Naive thymus-derived CD8-positive, alpha-beta T cell (primary cell): Measurements from ENCODE around the gene DDR2. TPM values are rescaled to one million over a fixed set of nuclear protein-coding genes. Genes with fewer than 3 reads are reported as not detected.
"Not testable (repeated sequence)": the region's sequence is repeated elsewhere in the genome, so short reads cannot be mapped to it uniquely, and the experiment has no call there.

ENCODE experiments used
- ATAC-seq, 2 donors: fragments of 150-1000 bp; cut with Tn5 transposase in 1 of 2; sonication (Bioruptor Pico), chemical (Tn5 transposase) in 1 of 2; 1 replicate in 1 of 2; 2 replicates in 1 of 2; pipeline ENCODE4 v1.10.0; 2021; ENCODE audit warnings: mild to moderate bottlenecking in 2 of 2, moderate library complexity in 2 of 2
- POLR2A ChIA-PET: fragments of 350-600 bp; sonication (Branson Sonifier 250); formaldehyde crosslinking; loops from one replicate; lab custom pipeline; 2021; ENCODE audit warnings: antibody characterized with exemption; lab: Charles Lee
- DNase-seq, 10 donors: peaks; one replicate each; pipeline versions ENCODE4 v3.0.0 to v3.0.0-alpha.2; 2020 to 2022
- H3K27ac Mint-ChIP-seq, 10 donors: one replicate each; pipeline ENCODE4 v1.8.0; 2020 to 2022; ENCODE audit warnings: mild to moderate bottlenecking in 10 of 10, mixed read lengths in 10 of 10, moderate library complexity in 4 of 10, inconsistent platforms in 1 of 10
- H3K27me3 Mint-ChIP-seq, 5 donors: one replicate each; pipeline ENCODE4 v1.8.0; 2021 to 2022; ENCODE audit warnings: mixed read lengths in 5 of 5
- H3K36me3 Mint-ChIP-seq, 3 donors: one replicate each; pipeline ENCODE4 v1.8.0; 2020 to 2022; ENCODE audit warnings: mixed read lengths in 3 of 3, mild to moderate bottlenecking in 2 of 3, inconsistent platforms in 1 of 3
- H3K4me1 Mint-ChIP-seq, 4 donors: one replicate each; pipeline ENCODE4 v1.8.0; 2021 to 2022; ENCODE audit warnings: mixed read lengths in 4 of 4
- H3K4me3 Mint-ChIP-seq, 10 donors: one replicate each; pipeline ENCODE4 v1.8.0; 2020 to 2022; ENCODE audit warnings: mild to moderate bottlenecking in 10 of 10, mixed read lengths in 10 of 10, moderate library complexity in 6 of 10, inconsistent platforms in 1 of 10
- H3K9me3 Mint-ChIP-seq, 9 donors: one replicate each; pipeline ENCODE4 v1.8.0; 2020 to 2022; ENCODE audit warnings: mixed read lengths in 9 of 9, mild to moderate bottlenecking in 3 of 9, inconsistent platforms in 1 of 9, moderate library complexity in 1 of 9
- polyA plus RNA-seq, 3 donors: library from polyadenylated mRNA; unstranded; fragments of 300-500 nt; fragmentation: Illumina TruSeq; gene quantifications; one replicate each; pipeline ENCODE4 v1.2.3, GENCODE V29; 2021
- total RNA-seq, 8 experiments: library from RNA in 2 of 8; stranded (reverse) in 2 of 8; gene quantifications; one replicate each; pipeline ENCODE4 v1.2.3 and lab custom pipeline; 2021 to 2026

The DDR2 gene
- total and polyA plus RNA-seq, 5 experiments from 2014 or later: 0.16 to 0.33 (median 0.21) TPM; not detected in 2

GRCh38 chr1:162790303-162790984 is 158.2 kb downstream of the DDR2 start, which contains the start of gene HSD17B7:
HSD17B7 (plus strand) TSS chr1:162790702; CDS start chr1:162790801, 99 bp downstream.
- H3K27ac Mint-ChIP-seq: peak within 1 kb of the TSS; percentile 81 to 98 (median 97)
- H3K27me3 Mint-ChIP-seq, H3K9me3 Mint-ChIP-seq, POLR2A ChIA-PET: not testable (repeated sequence)
- ATAC-seq (peak; percentile 96 to 97), DNase-seq (peak; percentile 55 to 88 (median 80))
- peaks cover 0 to 22% (median 7%) of the 10 kb centered on the region in 4 donors for H3K4me1 Mint-ChIP-seq
- H3K4me3 Mint-ChIP-seq: peak within 1 kb of the TSS; percentile 84 to 96 (median 92)
- H3K36me3 Mint-ChIP-seq: peaks cover 0 to 26% (median 2%) of the 10 kb centered on the region in 3 donors

DNA sequence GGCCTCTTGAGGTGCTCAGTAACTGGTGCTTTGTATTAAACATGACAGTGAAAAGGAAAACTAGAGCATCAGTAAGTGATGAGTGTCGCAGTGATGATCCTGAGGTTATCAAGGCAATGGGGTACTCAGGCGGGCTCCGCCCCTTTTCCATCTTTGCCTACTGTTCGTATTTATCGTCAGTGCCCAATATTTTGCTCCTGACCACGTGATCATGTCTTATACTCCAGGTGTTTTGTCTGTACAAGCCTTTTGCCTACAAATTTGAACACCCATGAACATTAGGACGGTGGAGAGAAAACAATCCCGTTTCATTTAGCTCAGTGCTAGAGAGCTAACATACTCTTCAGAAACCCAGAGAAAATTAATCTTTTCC is 158.7 kb downstream of the DDR2 start:
- H3K27me3 Mint-ChIP-seq, POLR2A ChIA-PET, H3K9me3 Mint-ChIP-seq: not testable (repeated sequence)
- H3K36me3 Mint-ChIP-seq: peaks cover 0 to 30% (median 2%) of the 10 kb centered on the region in 3 donors
- peak in 1 of 10 donors; percentile 17 for DNase-seq
- H3K4me1 Mint-ChIP-seq: peaks cover 2 to 22% (median 8%) of the 10 kb centered on the region in 4 donors
- peak; percentile 1 to 45 for ATAC-seq
- peak overlapping the region; percentile 81 to 98 (median 97) for H3K27ac Mint-ChIP-seq
- H3K4me3 Mint-ChIP-seq: peak overlapping the region; percentile 84 to 96 (median 92)

DNA sequence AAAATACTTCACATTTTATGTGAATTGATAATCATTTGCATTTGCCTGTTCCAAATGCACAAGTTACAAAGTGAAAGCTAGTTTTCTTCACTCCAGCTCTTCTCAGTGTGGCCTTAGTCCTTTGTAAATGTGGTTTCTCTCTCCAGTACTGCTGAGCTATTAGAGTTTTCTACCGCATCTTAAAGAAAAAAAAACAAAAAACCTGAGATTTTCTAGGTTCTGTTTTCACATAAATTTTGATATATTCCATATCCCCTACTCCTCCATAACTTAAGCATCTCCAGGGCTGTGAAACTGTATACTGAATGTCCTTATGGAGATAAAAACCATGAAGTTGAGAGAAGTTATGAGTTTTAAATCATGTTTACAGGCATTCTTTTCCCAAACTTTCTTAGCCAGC is 162.0 kb downstream of the DDR2 start:
- Mint-ChIP-seq H3K4me1 (peaks cover 4 to 26% (median 12%) of the 10 kb centered on the region in 4 donors), H3K4me3 (peak overlapping the region in 1 of 10 donors; percentile 22), H3K36me3 (peaks cover 0 to 61% (median 9%) of the 10 kb centered on the region in 3 donors)
- DNase-seq, POLR2A ChIA-PET, H3K27me3 Mint-ChIP-seq, ATAC-seq, H3K9me3 Mint-ChIP-seq, H3K27ac Mint-ChIP-seq: not testable (repeated sequence)

GRCh38 chr1:162796617-162797279 is 164.5 kb downstream of the DDR2 start:
- H3K9me3 Mint-ChIP-seq, H3K27ac Mint-ChIP-seq, H3K27me3 Mint-ChIP-seq, DNase-seq, ATAC-seq, H3K4me3 Mint-ChIP-seq, POLR2A ChIA-PET: not testable (repeated sequence)
- Mint-ChIP-seq H3K4me1 (peaks cover 7 to 29% (median 12%) of the 10 kb centered on the region in 4 donors), H3K36me3 (peaks cover 0 to 84% (median 17%) of the 10 kb centered on the region in 3 donors)

GRCh38 chr1:162799995-162800830 is 167.9 kb downstream of the DDR2 start:
- POLR2A ChIA-PET, H3K9me3 Mint-ChIP-seq, ATAC-seq, H3K27me3 Mint-ChIP-seq, DNase-seq, H3K27ac Mint-ChIP-seq, H3K4me3 Mint-ChIP-seq: not testable (repeated sequence)
- peaks cover 2 to 10% (median 7%) of the 10 kb centered on the region in 4 donors for H3K4me1 Mint-ChIP-seq
- peaks cover 0 to 92% (median 27%) of the 10 kb centered on the region in 3 donors for H3K36me3 Mint-ChIP-seq

GRCh38 chr1:162807503-162807902 is 175.2 kb downstream of the DDR2 start:
- H3K27ac Mint-ChIP-seq, DNase-seq, ATAC-seq, H3K4me3 Mint-ChIP-seq, H3K27me3 Mint-ChIP-seq, POLR2A ChIA-PET, H3K4me1 Mint-ChIP-seq, H3K9me3 Mint-ChIP-seq: not testable (repeated sequence)
- peaks cover 11 to 88% (median 49%) of the 10 kb centered on the region in 3 donors for H3K36me3 Mint-ChIP-seq

- not testable (repeated sequence) for H3K4me3 Mint-ChIP-seq, H3K4me1 Mint-ChIP-seq, H3K9me3 Mint-ChIP-seq
These were observed 180.1 kb downstream of the DDR2 start for GRCh38 chr1:162812357-162812756.

DNA sequence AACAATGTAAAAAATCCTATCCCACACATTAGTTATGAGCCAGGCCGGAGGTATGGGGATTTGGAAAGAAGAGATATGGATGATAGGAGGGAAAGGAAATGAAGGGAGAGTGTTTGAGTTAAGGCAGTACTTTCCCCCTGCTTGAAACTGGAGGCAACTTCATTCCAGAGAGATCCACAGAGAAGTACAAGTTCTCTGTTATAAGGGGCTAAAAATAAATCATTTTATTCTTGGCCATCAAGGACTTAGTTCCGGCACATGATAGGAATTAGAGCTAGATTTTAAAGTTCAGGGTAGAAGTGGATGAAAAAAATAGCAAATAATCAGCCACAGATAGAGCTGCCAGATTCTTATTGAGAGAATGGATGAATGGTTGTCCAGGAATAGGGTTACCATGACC is 185.9 kb downstream of the DDR2 start:
- H3K27me3 Mint-ChIP-seq: peaks cover 12 to 19% (median 13%) of the 10 kb centered on the region in 5 donors
- DNase-seq, H3K4me3 Mint-ChIP-seq, H3K36me3 Mint-ChIP-seq, H3K27ac Mint-ChIP-seq, H3K9me3 Mint-ChIP-seq, ATAC-seq, POLR2A ChIA-PET: not testable (repeated sequence)
- H3K4me1 Mint-ChIP-seq: peaks cover 2 to 17% (median 13%) of the 10 kb centered on the region in 4 donors

More at GRCh38 chr1:162812357-162812756, 180.1 kb downstream of the DDR2 start:
- ATAC-seq, POLR2A ChIA-PET, DNase-seq, H3K27me3 Mint-ChIP-seq, H3K27ac Mint-ChIP-seq: not testable (repeated sequence)
- H3K36me3 Mint-ChIP-seq: peaks cover 5 to 52% (median 21%) of the 10 kb centered on the region in 3 donors

- H3K4me3 Mint-ChIP-seq, H3K27ac Mint-ChIP-seq, H3K36me3 Mint-ChIP-seq, ATAC-seq, POLR2A ChIA-PET, H3K9me3 Mint-ChIP-seq, DNase-seq: not testable (repeated sequence)
- Mint-ChIP-seq H3K4me1 (peaks cover 2 to 19% (median 14%) of the 10 kb centered on the region in 4 donors), H3K27me3 (peaks cover 12 to 25% (median 16%) of the 10 kb centered on the region in 5 donors)
These were observed 186.4 kb downstream of the DDR2 start for GRCh38 chr1:162818666-162819065.

DNA sequence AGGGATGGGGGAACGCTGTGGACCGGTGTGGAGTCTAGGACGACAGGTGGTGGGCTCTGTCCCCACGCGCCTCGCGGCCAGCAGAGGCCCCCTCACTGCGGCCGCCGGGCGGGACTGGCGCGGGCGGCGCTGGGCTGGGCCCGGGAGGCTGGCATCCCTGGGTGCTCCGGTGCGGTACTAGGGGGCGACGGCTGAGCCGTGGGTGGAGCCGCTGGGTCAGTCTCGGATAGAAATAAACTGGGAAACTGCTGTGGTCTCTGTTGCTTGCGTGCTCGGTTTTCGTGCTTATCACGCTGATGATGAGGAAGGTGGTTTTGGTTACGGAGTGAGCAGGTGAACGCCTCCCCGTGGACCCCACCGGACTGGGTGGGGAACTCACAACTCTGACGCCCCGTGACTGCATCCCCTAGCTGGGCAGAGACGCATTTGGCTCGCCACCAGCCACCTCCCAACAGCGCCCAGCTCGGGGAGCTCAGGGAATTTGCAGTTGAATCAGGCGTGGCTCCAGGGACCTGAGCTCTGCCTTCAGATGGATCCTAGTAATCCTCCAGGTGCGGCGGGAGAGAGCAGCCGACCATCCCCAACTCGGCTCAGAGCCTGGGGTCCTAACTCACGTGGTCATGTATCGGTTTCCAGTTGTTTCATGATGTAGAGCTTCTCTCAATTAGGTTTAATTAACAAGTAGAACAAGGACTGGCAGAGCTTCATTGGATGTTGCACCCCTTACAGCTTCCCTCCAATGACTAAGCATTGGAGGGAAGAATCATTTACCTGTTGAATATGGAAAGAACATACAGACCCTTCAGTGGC is 190.3 kb downstream of the DDR2 start:
- H3K4me3 Mint-ChIP-seq: peak overlapping the region; percentile 48 to 71 (median 56)
- H3K27me3 Mint-ChIP-seq: peaks cover 26 to 59% (median 40%) of the 10 kb centered on the region in 5 donors
- H3K36me3 Mint-ChIP-seq: peaks cover 0 to 9% (median under 1%) of the 10 kb centered on the region in 3 donors

GRCh38 chr1:162823231-162823630 is 191.0 kb downstream of the DDR2 start:
- Mint-ChIP-seq H3K4me1 (peaks cover 2 to 19% (median 14%) of the 10 kb centered on the region in 4 donors), H3K27ac (peak overlapping the region in 1 of 10 donors; percentile 41), H3K27me3 (peaks cover 26 to 65% (median 45%) of the 10 kb centered on the region in 5 donors), H3K36me3 (peaks cover 0 to 9% (median 0%) of the 10 kb centered on the region in 3 donors), H3K4me3 (peak overlapping the region in 5 of 10 donors; percentile 8 to 71 (median 56)), H3K9me3 (peaks cover 0 to 3% (median 0%) of the 10 kb centered on the region in 9 donors)
- no peak for ATAC-seq
- no peak for DNase-seq
- POLR2A ChIA-PET: no interaction called here

More for the DNA sequence above, 190.3 kb downstream of the DDR2 start:
- H3K27ac Mint-ChIP-seq: peak overlapping the region in 2 of 10 donors; percentile 79 to 83
- DNase-seq (peak in 1 of 10 donors; percentile 3), ATAC-seq (peak; percentile 33 to 51)
- POLR2A ChIA-PET: no interaction called here
- peaks cover 2 to 19% (median 14%) of the 10 kb centered on the region in 4 donors for H3K4me1 Mint-ChIP-seq
- peaks cover 0 to 3% (median 0%) of the 10 kb centered on the region in 9 donors for H3K9me3 Mint-ChIP-seq
